Measurements from ENCODE around the gene SF3A1. TPM values are rescaled to one million over a fixed set of nuclear protein-coding genes. Genes with fewer than 3 reads are reported as not detected.

SF3A1 gene
- total and polyA plus RNA-seq, 2 donors (not counting 1 experiment from before 2014, with no cell fraction given) = 17.0 to 22.9 TPM

- no peak for DNase-seq (ENCODE audit: low read depth in 2 of 2)
- no peak overlapping the region for H3K4me2 ChIP-seq (ENCODE audit: extremely low read depth, insufficient read depth, low read length)
- peaks cover 12% of the 10 kb centered on the region for H3K4me1 ChIP-seq (ENCODE audit: control insufficient read depth, extremely low read depth, insufficient read depth, low read length)
- H3K27me3 ChIP-seq (ENCODE audit: control insufficient read depth, insufficient read depth, low read length) = no peaks in the 10 kb centered on the region
- H3K79me2 ChIP-seq (ENCODE audit: control insufficient read depth, insufficient read depth, low read length) = no peaks in the 10 kb centered on the region
- H3K9me3 ChIP-seq (ENCODE audit: control insufficient read depth, insufficient read depth, low read depth, low read length) = no peaks in the 10 kb centered on the region
- H3K36me3 ChIP-seq (ENCODE audit: control insufficient read depth, insufficient read depth, low read length) = peaks cover 18% of the 10 kb centered on the region
- TF ChIP-seq CTCF (conservative IDR thresholded peaks at IDR 0.05 in 1 of 2, IDR thresholded peaks at IDR 0.05 in 1 of 2; ENCODE audit: low read depth in 1 of 2, low read length in 2 of 2) (no peak), EZH2 (IDR thresholded peaks at IDR 0.05; ENCODE audit: low read length, missing control alignments) (no peak)
- no peak overlapping the region for H2AFZ ChIP-seq (ENCODE audit: low read length)
- no peak overlapping the region for H3K4me3 ChIP-seq (replicated peaks in 1 of 4; ENCODE audit: control extremely low read depth in 1 of 4, insufficient read depth in 1 of 4, low read depth in 3 of 4, low read length in 4 of 4)
- no peaks in the 10 kb centered on the region for H4K20me1 ChIP-seq (ENCODE audit: control insufficient read depth, extremely low read depth, insufficient read depth, low read length)
- H3K27ac ChIP-seq (ENCODE audit: insufficient read depth, low read length) = no peak overlapping the region
- H3K9ac ChIP-seq (ENCODE audit: insufficient read depth, low read length) = no peak overlapping the region
These were observed 61.9 kb downstream of the SF3A1 start for GRCh38 chr22:30294830-30295229.

- H3K9me3 ChIP-seq (ENCODE audit: control insufficient read depth, insufficient read depth, low read depth, low read length) = no peaks in the 10 kb centered on the region
- no peak overlapping the region for H3K27ac ChIP-seq (ENCODE audit: insufficient read depth, low read length)
- H3K79me2 ChIP-seq (ENCODE audit: control insufficient read depth, insufficient read depth, low read length) = no peaks in the 10 kb centered on the region
- H4K20me1 ChIP-seq (ENCODE audit: control insufficient read depth, extremely low read depth, insufficient read depth, low read length) = no peaks in the 10 kb centered on the region
- peaks cover 18% of the 10 kb centered on the region for H3K36me3 ChIP-seq (ENCODE audit: control insufficient read depth, insufficient read depth, low read length)
- no peak overlapping the region for H3K4me3 ChIP-seq (replicated peaks in 1 of 4; ENCODE audit: control extremely low read depth in 1 of 4, insufficient read depth in 1 of 4, low read depth in 3 of 4, low read length in 4 of 4)
- no peak overlapping the region for H3K4me2 ChIP-seq (ENCODE audit: extremely low read depth, insufficient read depth, low read length)
- H3K4me1 ChIP-seq (ENCODE audit: control insufficient read depth, extremely low read depth, insufficient read depth, low read length) = peaks cover 12% of the 10 kb centered on the region
- no peak for DNase-seq (ENCODE audit: low read depth in 2 of 2)
- no peak overlapping the region for H3K9ac ChIP-seq (ENCODE audit: insufficient read depth, low read length)
- TF ChIP-seq EZH2 (IDR thresholded peaks at IDR 0.05; ENCODE audit: low read length, missing control alignments) = no peak
- TF ChIP-seq CTCF (conservative IDR thresholded peaks at IDR 0.05 in 1 of 2, IDR thresholded peaks at IDR 0.05 in 1 of 2; ENCODE audit: low read depth in 1 of 2, low read length in 2 of 2) = no peak
- no peaks in the 10 kb centered on the region for H3K27me3 ChIP-seq (ENCODE audit: control insufficient read depth, insufficient read depth, low read length)
- no peak overlapping the region for H2AFZ ChIP-seq (ENCODE audit: low read length)
These were observed 62.6 kb downstream of the SF3A1 start for GRCh38 chr22:30294066-30294465.

GRCh38 chr22:30293026-30293425 is 63.7 kb downstream of the SF3A1 start:
- Histone ChIP-seq H3K9me3 (ENCODE audit: control insufficient read depth, insufficient read depth, low read depth, low read length) (no peaks in the 10 kb centered on the region), H3K27ac (ENCODE audit: insufficient read depth, low read length) (no peak overlapping the region), H3K9ac (ENCODE audit: insufficient read depth, low read length) (no peak overlapping the region), H3K36me3 (ENCODE audit: control insufficient read depth, insufficient read depth, low read length) (peaks cover 16% of the 10 kb centered on the region), H3K4me2 (ENCODE audit: extremely low read depth, insufficient read depth, low read length) (no peak overlapping the region), H2AFZ (ENCODE audit: low read length) (no peak overlapping the region), H3K27me3 (ENCODE audit: control insufficient read depth, insufficient read depth, low read length) (no peaks in the 10 kb centered on the region), H3K79me2 (ENCODE audit: control insufficient read depth, insufficient read depth, low read length) (no peaks in the 10 kb centered on the region), H4K20me1 (ENCODE audit: control insufficient read depth, extremely low read depth, insufficient read depth, low read length) (no peaks in the 10 kb centered on the region), H3K4me3 (replicated peaks in 1 of 4; ENCODE audit: control extremely low read depth in 1 of 4, insufficient read depth in 1 of 4, low read depth in 3 of 4, low read length in 4 of 4) (no peak overlapping the region), H3K4me1 (ENCODE audit: control insufficient read depth, extremely low read depth, insufficient read depth, low read length) (peaks cover 15% of the 10 kb centered on the region)
- DNase-seq (ENCODE audit: low read depth in 2 of 2) = no peak
- no peak for TF ChIP-seq EZH2 (IDR thresholded peaks at IDR 0.05; ENCODE audit: low read length, missing control alignments)

All from fibroblast of lung (primary cell).